Measurements from ENCODE around the gene GNL3.

GNL3 gene

DNA sequence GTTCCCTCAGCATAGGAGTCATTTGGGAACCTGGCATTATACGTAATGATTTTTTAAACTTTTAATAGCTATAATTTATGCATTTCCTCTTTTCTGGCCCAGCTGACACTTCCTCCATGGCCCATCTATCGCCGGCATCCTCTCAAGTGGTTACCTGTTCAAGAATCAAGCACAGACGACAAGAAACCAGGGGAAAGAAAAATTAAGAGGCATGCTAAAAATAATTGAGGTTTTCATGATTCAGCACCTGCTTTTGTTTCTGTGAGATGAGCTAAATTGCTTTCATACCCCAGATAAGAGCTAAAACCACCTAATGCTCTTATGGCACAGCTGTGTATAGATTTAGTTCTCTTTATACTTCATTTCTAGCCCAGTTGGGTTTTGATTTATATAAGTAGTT is 21.8 kb downstream of the GNL3 start:
- no peak for DNase-seq (ENCODE audit: insufficient read length, low spot score)
- peak; percentile 6 for FAIRE-seq
- TF ChIP-seq, protein P1, sequence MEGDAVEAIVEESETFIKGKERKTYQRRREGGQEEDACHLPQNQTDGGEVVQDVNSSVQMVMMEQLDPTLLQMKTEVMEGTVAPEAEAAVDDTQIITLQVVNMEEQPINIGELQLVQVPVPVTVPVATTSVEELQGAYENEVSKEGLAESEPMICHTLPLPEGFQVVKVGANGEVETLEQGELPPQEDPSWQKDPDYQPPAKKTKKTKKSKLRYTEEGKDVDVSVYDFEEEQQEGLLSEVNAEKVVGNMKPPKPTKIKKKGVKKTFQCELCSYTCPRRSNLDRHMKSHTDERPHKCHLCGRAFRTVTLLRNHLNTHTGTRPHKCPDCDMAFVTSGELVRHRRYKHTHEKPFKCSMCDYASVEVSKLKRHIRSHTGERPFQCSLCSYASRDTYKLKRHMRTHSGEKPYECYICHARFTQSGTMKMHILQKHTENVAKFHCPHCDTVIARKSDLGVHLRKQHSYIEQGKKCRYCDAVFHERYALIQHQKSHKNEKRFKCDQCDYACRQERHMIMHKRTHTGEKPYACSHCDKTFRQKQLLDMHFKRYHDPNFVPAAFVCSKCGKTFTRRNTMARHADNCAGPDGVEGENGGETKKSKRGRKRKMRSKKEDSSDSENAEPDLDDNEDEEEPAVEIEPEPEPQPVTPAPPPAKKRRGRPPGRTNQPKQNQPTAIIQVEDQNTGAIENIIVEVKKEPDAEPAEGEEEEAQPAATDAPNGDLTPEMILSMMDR (IDR thresholded peaks at IDR 0.05; ENCODE audit: insufficient read depth, missing control alignments): no peak

DNA sequence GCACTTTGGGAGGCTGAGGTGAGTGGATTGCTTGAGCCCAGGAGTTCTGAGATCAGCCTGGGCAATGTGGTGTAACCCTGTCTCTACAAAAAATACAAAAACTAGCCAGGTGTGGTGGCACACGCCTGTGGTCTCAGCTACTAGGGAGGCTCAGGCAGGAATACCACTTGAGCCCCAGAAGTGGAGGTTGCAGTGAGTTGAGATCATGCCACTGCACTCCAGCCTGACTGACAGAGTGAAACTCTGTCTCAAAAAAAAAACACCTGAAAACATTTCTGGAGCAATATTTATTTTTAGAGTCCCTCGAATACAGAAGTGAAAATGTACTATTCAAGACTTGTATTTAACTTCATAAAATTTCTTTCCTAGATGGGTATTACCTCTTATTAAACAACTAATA is 24.7 kb downstream of the GNL3 start:
- FAIRE-seq (no peak), DNase-seq (ENCODE audit: insufficient read length, low spot score) (no peak)
- TF ChIP-seq, protein P1 (IDR thresholded peaks at IDR 0.05; ENCODE audit: insufficient read depth, missing control alignments): no peak

- FAIRE-seq (no peak), DNase-seq (ENCODE audit: insufficient read length, low spot score) (no peak)
- TF ChIP-seq, protein P1 (IDR thresholded peaks at IDR 0.05; ENCODE audit: insufficient read depth, missing control alignments): no peak
These were observed 26.7 kb downstream of the GNL3 start for GRCh38 chr3:52712291-52713212.

DNA sequence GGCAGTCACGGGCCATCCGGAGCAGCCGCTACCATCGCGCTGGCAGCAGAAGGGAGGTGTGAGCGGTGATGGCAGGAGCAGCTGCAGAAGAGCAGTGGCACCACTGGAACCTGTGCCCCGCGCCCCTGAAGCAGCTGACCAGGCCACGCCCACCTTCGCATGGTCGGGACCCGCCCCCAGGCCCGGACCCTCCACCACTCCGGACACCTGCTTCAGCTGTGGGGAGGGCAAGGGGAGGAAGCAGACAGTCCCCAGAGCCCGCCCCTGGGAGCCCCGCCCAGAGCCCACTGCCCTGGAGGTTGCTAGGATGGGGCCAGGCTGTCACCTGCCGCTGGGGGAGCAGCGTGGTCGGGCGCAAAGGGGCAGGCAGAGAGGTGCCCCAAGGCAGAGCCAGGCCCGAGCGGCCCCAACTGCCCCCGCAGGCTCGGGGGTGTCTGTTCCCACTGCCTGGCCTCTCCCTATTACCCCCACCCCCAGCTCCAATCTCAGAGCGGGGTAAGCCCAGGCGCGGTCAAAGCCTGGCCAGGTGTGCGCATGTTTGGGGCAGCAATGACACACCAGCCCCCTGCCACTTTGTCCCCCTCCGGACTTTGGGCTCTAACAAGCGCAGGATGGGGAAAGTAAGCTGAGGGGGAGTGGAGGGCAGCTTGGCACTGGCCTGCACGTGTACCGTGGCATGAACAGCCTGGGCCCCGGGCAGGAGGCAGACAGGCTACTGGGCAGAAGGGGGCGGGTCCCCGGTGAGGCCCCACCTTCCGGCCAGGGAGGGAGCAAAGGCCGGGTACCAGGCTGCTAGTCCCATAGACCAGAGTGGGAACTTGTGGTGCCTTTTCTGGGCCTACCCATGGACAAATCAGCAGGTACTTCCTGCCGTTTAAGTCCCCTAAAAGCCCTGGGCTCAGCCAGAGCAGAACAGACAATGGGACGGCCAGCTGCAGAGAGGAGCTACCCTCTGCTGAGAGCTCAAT is 28.8 kb downstream of the GNL3 start:
- TF ChIP-seq, protein P1 (IDR thresholded peaks at IDR 0.05; ENCODE audit: insufficient read depth, missing control alignments): no peak
- DNase-seq (ENCODE audit: insufficient read length, low spot score) (no peak), FAIRE-seq (no peak)

GRCh38 chr3:52715714-52716305 is 30.0 kb downstream of the GNL3 start:
- TF ChIP-seq, protein P1 (IDR thresholded peaks at IDR 0.05; ENCODE audit: insufficient read depth, missing control alignments): no peak
- no peak for FAIRE-seq
- DNase-seq (ENCODE audit: insufficient read length, low spot score): no peak

DNA sequence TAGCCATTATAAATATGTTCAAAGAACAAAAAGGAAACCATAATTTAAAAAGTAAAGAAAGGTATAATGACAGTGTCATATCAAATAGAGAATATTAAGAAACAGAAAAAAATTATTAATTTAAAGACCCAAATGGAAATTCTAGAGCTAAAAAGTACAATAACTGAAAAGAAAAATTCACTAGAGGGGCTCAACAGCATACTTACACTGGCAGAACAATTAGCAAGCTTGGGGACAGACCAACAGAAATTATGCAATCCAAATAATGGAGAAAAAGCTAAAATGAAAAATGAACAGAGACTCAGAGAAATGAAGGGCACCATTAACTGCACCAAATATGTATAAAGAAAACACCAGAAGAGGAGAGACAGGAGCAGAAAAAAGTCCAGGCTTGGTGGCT is 33.8 kb downstream of the GNL3 start:
- FAIRE-seq (no peak), DNase-seq (ENCODE audit: insufficient read length, low spot score) (no peak)
- TF ChIP-seq, protein P1 (IDR thresholded peaks at IDR 0.05; ENCODE audit: insufficient read depth, missing control alignments): no peak

All from D721Med (cell line).